H1 (cell line): ENCODE measurements around the gene RIN1. TPM values are rescaled to one million over a fixed set of nuclear protein-coding genes. Genes with fewer than 3 reads are reported as not detected.

Source experiments
- CHD7 ChIP-seq: fragments of 300-600 bp; sonication (generic); IDR thresholded peaks from 2 replicates; pipeline ENCODE4 v1.7.1; 2012; ENCODE audit warnings: low read length, moderate library complexity, mild to moderate bottlenecking, inconsistent platforms; ENCODE audit not compliant: insufficient replicate concordance
- RAD21 ChIP-seq, 2 experiments: IDR thresholded peaks in 1 of 2; conservative IDR thresholded peaks in 1 of 2; 2 replicates each; pipeline ENCODE4 v1.6.1; 2011; ENCODE audit warnings: low read depth in 2 of 2, low read length in 2 of 2, improper control_type of control experiment in 1 of 2, inconsistent platforms in 1 of 2, mild to moderate bottlenecking in 1 of 2, moderate library complexity in 1 of 2
- polyA plus RNA-seq, 7 experiments: library from polyadenylated mRNA; depleted of rRNA in 3 of 7; stranded (reverse) in 5 of 7; unstranded in 2 of 7; fragments of >200 nt in 5 of 7; fragments of 200-250 nt in 2 of 7; gene quantifications; 1 replicate in 5 of 7; 2 replicates in 1 of 7; 4 replicates in 1 of 7; pipeline versions ENCODE4 v1.2.1 to v1.2.3, GENCODE V29; 2011 to 2013; ENCODE audit warnings: missing spikeins in 2 of 7, mixed read lengths in 2 of 7
- total RNA-seq: library from RNA; stranded (reverse); fragmentation: NEBNext Ultra II Directional; extraction: Animal tissue kit (Norgen Biotek cat#: 25700); gene quantifications from 2 replicates; pipeline ENCODE4 v1.2.1, GENCODE V29; 2021

Gene RIN1
- total and polyA plus RNA-seq, 2 of the 8 experiments (the other 6 are each of a cell fraction or from before 2014, with no cell fraction given) = 2.5 to 5.4 TPM

- TF ChIP-seq CHD7 (no peak), RAD21 (IDR thresholded peaks at IDR 0.05 in 1 of 2, conservative IDR thresholded peaks at IDR 0.05 in 1 of 2; ENCODE audit: low read depth in 2 of 2, low read length in 2 of 2) (no peak)
These were observed 12.6 kb downstream of the RIN1 start (continued) for GRCh38 chr11:66323684-66324083.
